ENCODE data around the gene NUBP2.

NUBP2 gene

DNA sequence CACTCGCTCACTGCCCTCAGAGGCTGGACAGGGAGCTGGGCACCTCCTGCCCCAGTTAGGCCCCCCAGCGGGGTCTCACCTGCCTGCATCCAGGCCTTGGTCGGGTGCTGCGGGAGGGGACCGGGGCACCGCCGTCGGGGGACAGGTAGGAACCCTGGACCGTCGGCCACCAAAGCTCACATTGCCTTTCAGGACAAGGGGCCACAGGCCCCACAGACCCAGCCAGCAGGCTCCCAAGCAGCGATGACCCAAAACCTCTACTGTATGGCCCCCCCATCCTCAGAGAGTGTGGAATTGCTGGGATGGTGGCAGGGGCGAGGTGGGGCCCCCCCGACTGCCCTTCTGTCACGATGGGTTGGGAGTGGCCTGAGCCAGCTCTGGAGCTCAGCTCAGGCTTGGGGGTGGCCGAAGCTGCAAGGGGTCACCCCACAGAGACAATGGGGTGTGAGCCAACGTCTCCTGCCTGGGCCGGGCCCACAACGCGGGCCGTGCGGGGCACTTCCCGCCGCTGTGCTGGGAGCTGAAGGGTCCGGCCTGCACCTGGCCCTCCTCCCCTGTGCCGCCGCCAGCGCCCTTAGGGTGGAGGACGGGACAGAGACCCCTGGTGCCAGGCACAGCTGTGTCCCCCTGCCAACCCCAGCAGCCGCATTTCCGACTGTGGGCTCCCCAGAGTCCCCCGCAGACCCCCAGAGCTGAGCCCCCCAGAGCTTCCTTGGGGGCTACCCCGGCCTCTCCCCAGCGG is 10.2 kb downstream of the NUBP2 start:
- no peak for TF ChIP-seq PPARA (CRISPR knock-in tag; IDR thresholded peaks at IDR 0.05; ENCODE audit: borderline replicate concordance)
- TF ChIP-seq ZNF8 (CRISPR knock-in tag; IDR thresholded peaks at IDR 0.05): no peak
- TF ChIP-seq ARNTL (CRISPR knock-in tag; IDR thresholded peaks at IDR 0.05; ENCODE audit: borderline replicate concordance, low read depth): no peak
- TF ChIP-seq ZFP3 (CRISPR knock-in tag; IDR thresholded peaks at IDR 0.05): no peak
- TF ChIP-seq GLIS3 (CRISPR knock-in tag; IDR thresholded peaks at IDR 0.05): no peak
- TF ChIP-seq, protein P1, sequence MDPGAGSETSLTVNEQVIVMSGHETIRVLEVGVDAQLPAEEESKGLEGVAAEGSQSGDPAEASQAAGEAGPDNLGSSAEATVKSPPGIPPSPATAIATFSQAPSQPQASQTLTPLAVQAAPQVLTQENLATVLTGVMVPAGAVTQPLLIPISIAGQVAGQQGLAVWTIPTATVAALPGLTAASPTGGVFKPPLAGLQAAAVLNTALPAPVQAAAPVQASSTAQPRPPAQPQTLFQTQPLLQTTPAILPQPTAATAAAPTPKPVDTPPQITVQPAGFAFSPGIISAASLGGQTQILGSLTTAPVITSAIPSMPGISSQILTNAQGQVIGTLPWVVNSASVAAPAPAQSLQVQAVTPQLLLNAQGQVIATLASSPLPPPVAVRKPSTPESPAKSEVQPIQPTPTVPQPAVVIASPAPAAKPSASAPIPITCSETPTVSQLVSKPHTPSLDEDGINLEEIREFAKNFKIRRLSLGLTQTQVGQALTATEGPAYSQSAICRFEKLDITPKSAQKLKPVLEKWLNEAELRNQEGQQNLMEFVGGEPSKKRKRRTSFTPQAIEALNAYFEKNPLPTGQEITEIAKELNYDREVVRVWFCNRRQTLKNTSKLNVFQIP (CRISPR knock-in tag; IDR thresholded peaks at IDR 0.05; ENCODE audit: borderline replicate concordance, low read depth): no peak
- TF ChIP-seq ZC3H10 (CRISPR knock-in tag; IDR thresholded peaks at IDR 0.05): no peak
- TF ChIP-seq SNAI2 (CRISPR knock-in tag; IDR thresholded peaks at IDR 0.05): no peak
- TF ChIP-seq ISL1 (CRISPR knock-in tag; IDR thresholded peaks at IDR 0.05): no peak
- TF ChIP-seq, protein P2, sequence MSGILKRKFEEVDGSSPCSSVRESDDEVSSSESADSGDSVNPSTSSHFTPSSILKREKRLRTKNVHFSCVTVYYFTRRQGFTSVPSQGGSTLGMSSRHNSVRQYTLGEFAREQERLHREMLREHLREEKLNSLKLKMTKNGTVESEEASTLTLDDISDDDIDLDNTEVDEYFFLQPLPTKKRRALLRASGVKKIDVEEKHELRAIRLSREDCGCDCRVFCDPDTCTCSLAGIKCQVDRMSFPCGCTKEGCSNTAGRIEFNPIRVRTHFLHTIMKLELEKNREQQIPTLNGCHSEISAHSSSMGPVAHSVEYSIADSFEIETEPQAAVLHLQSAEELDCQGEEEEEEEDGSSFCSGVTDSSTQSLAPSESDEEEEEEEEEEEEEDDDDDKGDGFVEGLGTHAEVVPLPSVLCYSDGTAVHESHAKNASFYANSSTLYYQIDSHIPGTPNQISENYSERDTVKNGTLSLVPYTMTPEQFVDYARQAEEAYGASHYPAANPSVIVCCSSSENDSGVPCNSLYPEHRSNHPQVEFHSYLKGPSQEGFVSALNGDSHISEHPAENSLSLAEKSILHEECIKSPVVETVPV (CRISPR knock-in tag; IDR thresholded peaks at IDR 0.05): no peak
- no peak for TF ChIP-seq ESRRG (CRISPR knock-in tag; IDR thresholded peaks at IDR 0.05)
- no peak for TF ChIP-seq TOX (CRISPR knock-in tag; IDR thresholded peaks at IDR 0.05; ENCODE audit: borderline replicate concordance)
- no peak for TF ChIP-seq ZNF565 (CRISPR knock-in tag; conservative IDR thresholded peaks at IDR 0.05; ENCODE audit: low read depth)
- no peak for TF ChIP-seq CSDC2 (CRISPR knock-in tag; IDR thresholded peaks at IDR 0.05)
- TF ChIP-seq, protein P3, sequence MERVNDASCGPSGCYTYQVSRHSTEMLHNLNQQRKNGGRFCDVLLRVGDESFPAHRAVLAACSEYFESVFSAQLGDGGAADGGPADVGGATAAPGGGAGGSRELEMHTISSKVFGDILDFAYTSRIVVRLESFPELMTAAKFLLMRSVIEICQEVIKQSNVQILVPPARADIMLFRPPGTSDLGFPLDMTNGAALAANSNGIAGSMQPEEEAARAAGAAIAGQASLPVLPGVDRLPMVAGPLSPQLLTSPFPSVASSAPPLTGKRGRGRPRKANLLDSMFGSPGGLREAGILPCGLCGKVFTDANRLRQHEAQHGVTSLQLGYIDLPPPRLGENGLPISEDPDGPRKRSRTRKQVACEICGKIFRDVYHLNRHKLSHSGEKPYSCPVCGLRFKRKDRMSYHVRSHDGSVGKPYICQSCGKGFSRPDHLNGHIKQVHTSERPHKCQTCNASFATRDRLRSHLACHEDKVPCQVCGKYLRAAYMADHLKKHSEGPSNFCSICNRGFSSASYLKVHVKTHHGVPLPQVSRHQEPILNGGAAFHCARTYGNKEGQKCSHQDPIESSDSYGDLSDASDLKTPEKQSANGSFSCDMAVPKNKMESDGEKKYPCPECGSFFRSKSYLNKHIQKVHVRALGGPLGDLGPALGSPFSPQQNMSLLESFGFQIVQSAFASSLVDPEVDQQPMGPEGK (CRISPR knock-in tag; IDR thresholded peaks at IDR 0.05; ENCODE audit: borderline replicate concordance): no peak
- no peak for ATAC-seq

DNA sequence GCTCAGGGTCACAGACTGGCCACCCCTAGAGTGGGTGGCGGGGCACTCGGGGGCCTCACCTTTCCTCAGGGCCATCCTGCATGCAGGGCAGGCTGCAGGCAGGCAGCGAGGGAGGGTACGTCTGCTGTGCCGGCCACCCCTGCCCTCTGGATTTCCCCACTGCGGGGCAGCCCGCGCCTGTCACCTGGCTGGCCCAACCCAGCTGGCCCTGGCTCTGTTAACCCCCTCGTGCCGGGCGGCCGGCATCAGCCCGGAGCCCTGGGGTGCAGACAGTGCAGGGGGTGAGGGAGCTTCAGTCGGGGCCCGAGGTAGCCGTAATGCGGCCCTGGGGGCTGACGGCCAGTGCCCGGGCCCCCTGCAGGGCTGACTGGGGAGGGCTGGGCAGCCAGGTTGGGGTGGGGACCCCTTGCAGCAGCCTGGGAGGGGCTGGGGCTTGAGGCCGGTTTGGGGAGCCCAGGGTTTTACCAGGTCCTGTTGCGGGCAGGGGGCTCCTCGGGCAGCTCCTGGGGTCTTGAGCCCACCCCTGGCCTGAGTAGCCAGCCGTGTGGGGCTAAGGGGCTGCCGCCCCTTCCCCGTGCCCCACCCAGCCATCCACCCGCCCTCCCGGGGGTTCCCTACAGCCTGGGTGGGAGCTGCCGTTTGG is 10.9 kb downstream of the NUBP2 start, which contains the start of gene IGFALS:
Gene IGFALS, minus strand, starts transcription at position 128 of the 643 bp plus-strand sequence. Its CDS starts 53 bp downstream, at position 75.
- TF ChIP-seq ISL1 (CRISPR knock-in tag; IDR thresholded peaks at IDR 0.05): no peak
- TF ChIP-seq ESRRG (CRISPR knock-in tag; IDR thresholded peaks at IDR 0.05): no peak
- TF ChIP-seq, protein P4, sequence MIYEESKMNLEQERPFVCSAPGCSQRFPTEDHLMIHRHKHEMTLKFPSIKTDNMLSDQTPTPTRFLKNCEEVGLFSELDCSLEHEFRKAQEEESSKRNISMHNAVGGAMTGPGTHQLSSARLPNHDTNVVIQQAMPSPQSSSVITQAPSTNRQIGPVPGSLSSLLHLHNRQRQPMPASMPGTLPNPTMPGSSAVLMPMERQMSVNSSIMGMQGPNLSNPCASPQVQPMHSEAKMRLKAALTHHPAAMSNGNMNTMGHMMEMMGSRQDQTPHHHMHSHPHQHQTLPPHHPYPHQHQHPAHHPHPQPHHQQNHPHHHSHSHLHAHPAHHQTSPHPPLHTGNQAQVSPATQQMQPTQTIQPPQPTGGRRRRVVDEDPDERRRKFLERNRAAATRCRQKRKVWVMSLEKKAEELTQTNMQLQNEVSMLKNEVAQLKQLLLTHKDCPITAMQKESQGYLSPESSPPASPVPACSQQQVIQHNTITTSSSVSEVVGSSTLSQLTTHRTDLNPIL (CRISPR knock-in tag; IDR thresholded peaks at IDR 0.05; ENCODE audit: low read depth): no peak
- no peak for TF ChIP-seq ZNF70 (CRISPR knock-in tag; IDR thresholded peaks at IDR 0.05)
- TF ChIP-seq, protein P3 (CRISPR knock-in tag; IDR thresholded peaks at IDR 0.05; ENCODE audit: borderline replicate concordance): no peak
- TF ChIP-seq, protein P5, sequence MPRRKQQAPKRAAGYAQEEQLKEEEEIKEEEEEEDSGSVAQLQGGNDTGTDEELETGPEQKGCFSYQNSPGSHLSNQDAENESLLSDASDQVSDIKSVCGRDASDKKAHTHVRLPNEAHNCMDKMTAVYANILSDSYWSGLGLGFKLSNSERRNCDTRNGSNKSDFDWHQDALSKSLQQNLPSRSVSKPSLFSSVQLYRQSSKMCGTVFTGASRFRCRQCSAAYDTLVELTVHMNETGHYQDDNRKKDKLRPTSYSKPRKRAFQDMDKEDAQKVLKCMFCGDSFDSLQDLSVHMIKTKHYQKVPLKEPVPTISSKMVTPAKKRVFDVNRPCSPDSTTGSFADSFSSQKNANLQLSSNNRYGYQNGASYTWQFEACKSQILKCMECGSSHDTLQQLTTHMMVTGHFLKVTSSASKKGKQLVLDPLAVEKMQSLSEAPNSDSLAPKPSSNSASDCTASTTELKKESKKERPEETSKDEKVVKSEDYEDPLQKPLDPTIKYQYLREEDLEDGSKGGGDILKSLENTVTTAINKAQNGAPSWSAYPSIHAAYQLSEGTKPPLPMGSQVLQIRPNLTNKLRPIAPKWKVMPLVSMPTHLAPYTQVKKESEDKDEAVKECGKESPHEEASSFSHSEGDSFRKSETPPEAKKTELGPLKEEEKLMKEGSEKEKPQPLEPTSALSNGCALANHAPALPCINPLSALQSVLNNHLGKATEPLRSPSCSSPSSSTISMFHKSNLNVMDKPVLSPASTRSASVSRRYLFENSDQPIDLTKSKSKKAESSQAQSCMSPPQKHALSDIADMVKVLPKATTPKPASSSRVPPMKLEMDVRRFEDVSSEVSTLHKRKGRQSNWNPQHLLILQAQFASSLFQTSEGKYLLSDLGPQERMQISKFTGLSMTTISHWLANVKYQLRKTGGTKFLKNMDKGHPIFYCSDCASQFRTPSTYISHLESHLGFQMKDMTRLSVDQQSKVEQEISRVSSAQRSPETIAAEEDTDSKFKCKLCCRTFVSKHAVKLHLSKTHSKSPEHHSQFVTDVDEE (CRISPR knock-in tag; IDR thresholded peaks at IDR 0.05): no peak
- TF ChIP-seq ZNF8 (CRISPR knock-in tag; IDR thresholded peaks at IDR 0.05): no peak
- TF ChIP-seq OSR1 (CRISPR knock-in tag; IDR thresholded peaks at IDR 0.05): no peak
- TF ChIP-seq ZFP30 (CRISPR knock-in tag; IDR thresholded peaks at IDR 0.05): no peak
- ATAC-seq: no peak; the same call in 2 of the 3 replicates
